ENCODE results near the gene SOX11.
"Not testable (repeated sequence)": the region's sequence is repeated elsewhere in the genome, so short reads cannot be mapped to it uniquely, and the experiment has no call there.

SOX11 gene

GRCh38 chr2:5691985-5692529 lies at the start of gene SOX11:
SOX11 (plus strand) TSS chr2:5692384; CDS start chr2:5692722, 338 bp downstream.
- no peak for DNase-seq

DNA sequence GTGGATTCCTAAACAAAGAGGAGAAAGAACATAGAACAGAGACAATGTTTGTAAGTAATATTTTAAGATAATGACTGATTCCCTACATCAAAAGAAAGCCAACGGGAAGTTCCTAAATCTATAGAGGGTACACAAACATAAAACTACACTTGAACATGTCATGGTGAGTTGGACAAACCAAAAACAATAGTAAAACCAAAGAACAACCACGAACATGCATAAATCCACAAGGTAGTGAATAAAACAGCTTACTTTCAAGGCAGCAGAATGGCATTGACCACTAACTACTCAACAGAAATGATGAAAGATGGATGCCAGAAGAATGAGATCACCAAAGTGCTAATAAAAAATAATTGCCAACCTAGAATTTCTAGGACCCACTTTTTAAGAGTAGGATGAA lies 39.5 kb upstream of the SOX11 start:
- not testable (repeated sequence) for DNase-seq

DNA sequence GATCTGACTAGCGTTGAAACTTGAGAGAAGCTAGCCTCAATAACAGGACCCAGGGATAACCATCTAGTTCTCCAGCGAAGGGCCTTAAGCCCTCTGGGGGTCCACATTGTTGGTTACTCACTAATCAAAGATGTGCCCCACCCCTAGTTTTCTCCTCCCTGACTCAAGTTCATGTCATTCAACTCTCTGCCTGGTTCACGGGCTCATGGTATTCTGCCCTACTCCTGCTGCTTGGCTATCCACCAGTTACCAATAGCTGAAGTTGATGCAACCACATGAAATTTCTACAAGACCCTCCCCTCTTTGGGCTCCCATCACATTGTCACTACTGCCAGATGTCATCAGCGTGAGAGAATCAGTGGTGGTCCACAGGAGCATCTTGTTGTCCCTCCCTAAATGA lies 38.4 kb upstream of the SOX11 start:
- DNase-seq = not testable (repeated sequence)

DNA sequence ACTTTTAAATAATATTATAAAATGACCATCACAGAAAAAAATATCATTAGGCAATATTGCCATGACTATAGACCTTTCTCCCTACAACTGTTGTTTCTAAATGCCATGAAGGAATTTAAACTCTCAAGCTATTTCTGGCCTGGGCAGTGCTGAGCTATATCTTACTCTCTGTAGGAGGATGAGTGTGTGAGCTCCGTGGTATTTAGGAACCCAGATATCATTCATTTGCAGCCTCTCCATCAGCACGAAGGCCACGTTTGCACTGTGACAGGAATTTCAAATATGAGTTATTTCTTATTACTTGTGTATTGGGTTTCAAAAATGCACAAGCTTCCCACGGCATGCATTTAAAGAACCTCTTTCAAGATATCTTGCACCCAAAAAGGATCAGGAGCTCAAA lies 35.0 kb upstream of the SOX11 start:
- DNase-seq = no peak

DNA sequence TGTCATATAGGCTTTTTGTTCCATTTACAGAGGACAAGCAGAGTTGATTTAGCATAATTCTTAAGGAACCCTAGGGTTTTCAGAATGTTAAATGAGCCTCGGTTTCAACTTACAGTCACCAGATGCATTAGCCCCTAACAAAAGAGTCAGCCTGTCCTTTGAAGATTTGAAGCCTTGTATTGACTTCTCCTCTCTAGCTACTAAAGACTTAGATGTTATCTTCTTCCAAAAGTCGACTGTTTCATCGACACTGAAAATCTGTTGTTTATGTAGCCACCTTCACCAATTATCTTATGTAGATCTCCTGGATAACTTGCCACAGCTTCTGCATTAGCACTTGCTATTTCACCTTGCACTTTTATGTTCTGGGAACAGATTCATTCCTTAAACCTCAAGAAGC lies 31.6 kb upstream of the SOX11 start:
- no peak for DNase-seq

- DNase-seq = no peak
These were observed 30.8 kb upstream of the SOX11 start for GRCh38 chr2:5661362-5661761.

GRCh38 chr2:5664278-5664681 lies 27.9 kb upstream of the SOX11 start:
- DNase-seq = no peak

DNA sequence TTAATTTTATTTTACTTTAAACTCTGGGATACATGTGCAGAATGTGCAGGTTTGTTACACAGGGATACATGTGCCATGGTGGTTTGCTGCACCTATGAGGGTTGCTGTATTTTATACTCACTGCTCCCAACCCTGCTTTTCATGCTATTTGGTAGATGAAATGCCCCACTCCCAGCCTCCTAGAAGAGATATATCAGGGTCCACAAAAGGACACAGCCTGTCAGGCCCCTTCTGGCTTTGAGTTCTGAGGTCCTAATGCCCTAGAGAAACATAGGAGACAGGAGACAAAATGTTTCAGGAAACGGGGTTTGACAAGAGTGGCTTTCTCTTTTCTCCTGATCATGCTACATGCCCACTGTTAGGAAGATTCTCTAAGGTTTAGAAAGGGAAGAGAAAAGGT lies 27.1 kb upstream of the SOX11 start:
- DNase-seq = no peak

- DNase-seq = no peak
These were observed 25.4 kb upstream of the SOX11 start for GRCh38 chr2:5666798-5667197.

- DNase-seq = not testable (repeated sequence)
These were observed 24.5 kb upstream of the SOX11 start for GRCh38 chr2:5667655-5668054.

DNA sequence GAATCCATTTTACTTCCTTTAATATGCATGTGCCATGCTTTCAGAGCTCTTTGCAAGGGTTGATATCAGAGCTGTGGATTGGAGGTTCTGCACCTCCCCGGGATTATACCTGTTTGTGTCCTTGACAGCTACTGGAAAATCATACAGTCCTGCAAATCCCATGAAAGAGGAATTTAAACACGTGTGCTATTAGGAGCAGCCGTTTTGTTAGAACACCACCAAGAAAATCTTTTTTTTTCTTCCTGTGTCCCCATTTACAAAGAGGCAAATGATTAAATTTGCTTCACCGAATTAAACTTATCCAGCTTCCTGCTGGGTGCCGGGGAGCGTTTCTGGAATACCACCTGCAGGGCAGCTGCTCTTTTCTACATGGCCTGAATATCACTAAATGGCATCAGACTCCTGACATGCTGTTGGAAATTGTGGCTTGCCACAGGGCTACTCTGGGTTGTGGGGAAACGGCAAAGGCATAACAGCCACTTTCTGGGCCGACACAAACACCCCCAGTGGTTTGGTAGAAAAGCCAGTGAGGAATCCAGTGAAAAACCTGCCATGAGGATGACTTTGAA lies 23.4 kb upstream of the SOX11 start:
- no peak for DNase-seq

DNA sequence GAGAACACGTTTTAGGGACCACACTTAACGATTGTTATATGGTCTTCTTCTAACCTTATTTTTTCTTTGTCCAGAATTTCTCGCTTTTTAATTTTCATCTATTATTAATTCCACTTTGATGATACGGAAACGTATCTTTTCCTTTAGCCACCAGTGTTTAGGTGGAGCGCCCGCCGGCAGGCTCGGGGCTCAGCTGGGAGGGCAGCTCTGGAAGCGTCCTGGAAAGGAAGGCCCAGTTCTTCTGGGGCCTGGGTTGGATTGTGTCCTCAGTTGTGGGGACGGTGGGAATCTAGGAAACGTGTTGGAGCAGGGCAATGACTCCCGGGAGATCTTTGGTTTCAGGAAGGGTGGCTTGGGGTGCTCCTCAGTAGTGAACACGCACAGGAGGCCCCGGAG lies 19.4 kb upstream of the SOX11 start:
- DNase-seq = no peak

GRCh38 chr2:5673145-5674025 lies 18.8 kb upstream of the SOX11 start:
- no peak for DNase-seq

- no peak for DNase-seq
These were observed 18.2 kb upstream of the SOX11 start for GRCh38 chr2:5674026-5674340.

- no peak for DNase-seq
These were observed 15.1 kb upstream of the SOX11 start for GRCh38 chr2:5677133-5677532.

DNA sequence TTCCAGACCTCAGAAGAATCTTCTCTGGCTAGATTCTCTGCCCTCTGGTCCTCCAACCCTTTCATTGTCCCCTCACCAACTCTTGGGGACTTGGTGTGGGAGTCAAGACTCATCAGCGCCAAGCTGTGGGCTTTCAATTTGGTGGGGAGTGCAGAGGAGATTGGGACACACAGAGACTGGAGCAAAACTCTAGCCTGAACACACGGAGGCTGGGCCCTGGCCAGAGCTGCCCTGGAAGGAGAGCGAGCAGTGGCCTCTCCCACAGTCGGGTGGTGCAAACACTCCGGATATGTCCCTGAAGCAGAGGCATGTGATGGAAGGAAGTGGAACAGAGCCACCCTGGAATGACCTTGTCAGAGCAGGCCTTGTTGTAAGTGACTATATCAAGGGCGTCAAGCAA lies 8.7 kb upstream of the SOX11 start:
- DNase-seq = no peak

GRCh38 chr2:5685225-5685624 lies 7.0 kb upstream of the SOX11 start:
- DNase-seq = no peak

DNA sequence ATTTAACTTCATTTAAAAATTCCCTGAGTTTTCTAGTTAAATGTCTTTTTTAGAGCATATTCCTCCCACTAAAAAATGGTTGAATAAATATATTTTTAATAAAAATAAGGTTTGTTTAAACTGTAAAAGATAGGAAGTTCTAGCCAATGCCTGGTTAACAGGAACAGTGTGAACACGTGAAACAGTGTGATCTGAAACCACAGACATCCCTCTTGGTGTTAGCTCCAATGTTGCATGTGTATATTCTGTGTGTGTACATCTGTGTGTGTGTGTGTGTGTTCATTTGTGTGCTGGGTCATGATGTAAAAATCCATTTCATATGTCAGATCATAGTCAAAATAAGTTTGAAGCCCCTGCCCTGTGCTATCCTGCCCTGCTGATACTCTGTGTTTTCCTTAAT lies 6.1 kb upstream of the SOX11 start:
- no peak for DNase-seq

GRCh38 chr2:5686536-5686935 lies 5.6 kb upstream of the SOX11 start:
- DNase-seq = no peak

DNA sequence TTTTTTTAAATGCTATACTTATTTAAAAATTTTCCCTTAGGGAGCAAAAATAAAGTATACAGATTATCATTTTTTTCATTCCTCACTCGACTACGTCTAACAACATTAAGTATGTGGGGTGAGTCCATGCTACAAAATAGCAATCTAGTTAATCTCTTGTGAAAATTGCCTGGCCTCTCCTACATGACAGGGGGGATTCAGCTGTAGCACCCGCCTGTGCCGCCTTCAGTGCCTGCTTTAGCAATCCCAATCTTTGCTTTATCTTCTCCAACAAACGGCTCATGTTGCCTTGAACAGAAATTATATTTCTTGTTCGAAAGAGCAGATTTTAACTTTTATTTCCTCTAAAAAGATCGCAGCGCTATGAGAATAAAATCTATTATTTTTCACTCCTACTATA lies 2.4 kb upstream of the SOX11 start:
- DNase-seq = no peak

DNA sequence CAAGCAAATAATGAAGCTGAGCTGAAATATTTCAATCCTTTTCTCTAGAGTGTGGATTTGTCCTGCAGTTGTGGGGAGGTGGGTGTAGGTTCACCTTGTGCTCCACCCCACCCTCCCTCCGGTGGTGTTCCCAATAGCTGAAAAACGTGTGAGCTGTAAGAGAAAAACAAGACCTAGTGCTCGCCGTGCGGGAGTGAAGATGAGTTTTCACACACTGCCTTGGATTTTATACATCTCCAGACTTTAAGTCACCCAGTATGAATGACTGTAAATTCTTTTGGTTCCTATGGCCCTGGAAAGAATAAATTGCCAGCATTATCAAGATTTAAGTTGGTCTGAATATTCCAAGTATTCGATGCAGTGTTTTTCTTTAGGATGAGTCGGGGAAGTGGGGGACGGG lies 1.9 kb upstream of the SOX11 start:
- no peak for DNase-seq

DNA sequence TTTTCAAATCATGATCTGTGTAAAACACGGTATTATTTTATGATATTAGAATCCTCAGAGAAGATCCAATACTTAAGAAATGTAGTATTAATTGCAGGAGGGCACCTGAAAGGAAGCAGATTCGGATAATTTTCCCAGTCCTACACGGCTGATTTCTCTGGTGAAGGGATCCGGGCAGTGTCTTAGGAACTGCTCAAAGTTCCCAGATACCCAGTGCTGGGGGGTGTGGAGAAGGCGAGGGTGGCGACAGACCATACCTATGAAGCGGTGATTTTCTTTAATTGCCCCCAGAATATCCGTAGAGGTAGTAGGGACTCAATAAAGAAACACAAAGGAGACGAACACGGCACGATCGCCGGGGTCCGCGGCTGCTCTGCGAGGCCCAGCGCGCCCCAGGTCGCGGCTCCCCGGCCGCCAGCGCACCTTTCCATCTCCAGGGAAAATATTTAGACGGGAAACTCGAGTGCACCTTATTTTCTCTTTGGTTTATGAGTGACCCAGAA lies 1.4 kb upstream of the SOX11 start:
- DNase-seq = no peak

DNA sequence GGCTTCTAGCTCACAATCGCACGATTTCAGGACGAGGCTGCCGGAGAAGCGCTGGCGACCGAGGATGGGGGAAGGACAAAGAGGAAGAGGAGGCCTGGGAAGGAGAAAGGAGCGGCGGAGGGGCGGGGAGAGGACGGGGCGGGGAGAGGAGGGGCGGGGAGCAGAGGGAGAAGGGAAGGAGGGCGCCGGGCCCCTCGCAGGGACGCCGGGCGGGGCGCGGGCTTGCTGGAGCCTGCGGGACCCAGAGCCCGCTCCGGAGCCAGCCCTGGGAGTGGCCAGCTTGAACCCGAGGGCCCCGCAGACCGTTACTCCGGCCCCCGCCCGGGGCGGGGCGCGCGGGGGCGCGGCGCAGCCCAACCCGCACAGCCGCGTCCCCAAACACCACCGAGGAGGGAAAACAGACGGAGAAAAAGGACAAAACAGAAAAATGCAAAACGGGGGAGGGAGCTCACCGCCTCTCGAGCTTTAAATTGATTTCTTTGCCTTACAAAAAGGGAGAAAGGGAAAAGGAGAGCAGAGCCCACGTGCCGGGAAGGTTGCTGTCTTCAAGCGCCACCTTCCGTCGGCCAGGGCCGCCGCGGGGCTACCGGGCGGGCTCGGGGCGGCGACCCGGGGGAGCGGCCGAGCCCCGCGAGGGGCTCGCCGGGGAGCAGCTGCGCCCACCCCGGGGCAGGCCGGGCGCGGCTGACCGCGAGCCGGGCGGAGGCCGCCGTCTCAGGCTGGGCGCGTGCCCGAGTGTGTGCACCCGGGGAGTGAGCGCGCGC lies 781 bp upstream of the SOX11 start:
- DNase-seq = no peak
